ENCODE results near the gene ARGLU1.

Gene ARGLU1

DNA sequence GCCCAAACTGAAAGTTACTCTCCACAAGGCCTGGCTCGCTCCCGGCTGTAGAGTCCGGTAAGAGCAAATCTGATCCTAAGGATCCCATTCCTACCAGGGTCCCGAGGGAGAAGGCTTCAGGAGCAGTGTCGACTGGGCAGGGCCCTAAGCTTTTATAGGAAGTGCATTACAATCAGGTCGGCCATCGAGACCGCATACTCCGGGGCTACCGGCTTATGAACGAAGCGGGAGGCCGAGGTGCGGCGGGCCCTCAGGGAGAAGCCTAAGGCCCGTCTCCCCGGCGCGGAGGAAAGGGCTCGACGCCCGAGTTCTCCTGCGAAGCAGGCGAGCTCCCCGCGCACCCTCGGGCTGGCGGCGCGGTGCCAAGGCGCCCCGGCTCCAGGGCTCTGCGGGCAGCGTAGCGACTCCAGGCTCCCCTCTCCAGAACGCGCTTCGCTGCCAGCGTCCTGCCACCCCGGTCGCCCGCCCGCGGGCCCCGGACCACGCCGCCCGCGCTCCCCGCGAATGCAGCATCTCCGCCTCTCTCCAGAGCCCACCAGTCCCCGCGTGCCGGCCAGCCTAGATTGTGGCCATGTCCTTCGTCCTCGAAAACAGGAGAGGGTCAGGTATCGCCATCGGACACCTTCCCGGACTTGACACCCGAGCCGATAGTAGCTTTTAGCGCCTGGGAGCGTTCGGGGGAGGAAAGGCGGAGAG is 33.8 kb downstream of the ARGLU1 start:
- Histone ChIP-seq H4K91ac (ENCODE audit: low read depth, low read length) (peak overlapping the region; percentile 60), H4K8ac (ENCODE audit: low read depth, low read length) (no peak overlapping the region), H3K4me3 (ENCODE audit: low read depth, low read length) (peak overlapping the region; percentile 92), H3K27ac (ENCODE audit: low read depth, low read length) (peak overlapping the region; percentile 40), H3K9me3 (ENCODE audit: insufficient read depth, low read depth, low read length) (no peaks in the 10 kb centered on the region), H3K27me3 (ENCODE audit: insufficient read depth, low read length) (no peaks in the 10 kb centered on the region), H2BK12ac (ENCODE audit: low read length) (no peak overlapping the region), H3K36me3 (ENCODE audit: control insufficient read depth in 1 of 2, insufficient read depth in 2 of 2, low read length in 2 of 2) (no peaks in the 10 kb centered on the region), H2BK120ac (ENCODE audit: insufficient read depth, low read length, poor library complexity) (peak overlapping the region; percentile 21), H3K9ac (ENCODE audit: low read length) (peak overlapping the region; percentile 95), H3K4me2 (ENCODE audit: low read length) (peak overlapping the region; percentile 49), H3K18ac (ENCODE audit: low read length) (peak overlapping the region; percentile 8), H3K4me1 (ENCODE audit: control insufficient read depth in 1 of 2, insufficient read depth in 2 of 2, low read length in 2 of 2) (peaks cover 9 to 18% of the 10 kb centered on the region in 2 experiments), H3K23ac (ENCODE audit: low read length) (peak overlapping the region; percentile 37), H3K14ac (ENCODE audit: low read length) (peak overlapping the region; percentile 38), H2BK5ac (ENCODE audit: low read depth, low read length, poor library complexity) (peak overlapping the region; percentile 7), H4K12ac (ENCODE audit: low read depth, low read length) (no peak overlapping the region), H3K79me2 (ENCODE audit: control insufficient read depth, insufficient read depth, low read length, poor library complexity) (peaks cover 26% of the 10 kb centered on the region), H2AFZ (ENCODE audit: insufficient read depth, low read length, poor library complexity) (no peak overlapping the region), H2AK5ac (ENCODE audit: low read length) (no peak overlapping the region), H3K79me1 (ENCODE audit: low read length) (peaks cover 20% of the 10 kb centered on the region), H3K4ac (ENCODE audit: low read depth, low read length) (peak overlapping the region; percentile 99)
- whole genome bisulfite sequencing (ENCODE audit: extremely low coverage, insufficient coverage, insufficient read length): no CpG with 5 or more reads among the region's 66 CpGs
- peak; percentile 8 to 40 for DNase-seq

DNA sequence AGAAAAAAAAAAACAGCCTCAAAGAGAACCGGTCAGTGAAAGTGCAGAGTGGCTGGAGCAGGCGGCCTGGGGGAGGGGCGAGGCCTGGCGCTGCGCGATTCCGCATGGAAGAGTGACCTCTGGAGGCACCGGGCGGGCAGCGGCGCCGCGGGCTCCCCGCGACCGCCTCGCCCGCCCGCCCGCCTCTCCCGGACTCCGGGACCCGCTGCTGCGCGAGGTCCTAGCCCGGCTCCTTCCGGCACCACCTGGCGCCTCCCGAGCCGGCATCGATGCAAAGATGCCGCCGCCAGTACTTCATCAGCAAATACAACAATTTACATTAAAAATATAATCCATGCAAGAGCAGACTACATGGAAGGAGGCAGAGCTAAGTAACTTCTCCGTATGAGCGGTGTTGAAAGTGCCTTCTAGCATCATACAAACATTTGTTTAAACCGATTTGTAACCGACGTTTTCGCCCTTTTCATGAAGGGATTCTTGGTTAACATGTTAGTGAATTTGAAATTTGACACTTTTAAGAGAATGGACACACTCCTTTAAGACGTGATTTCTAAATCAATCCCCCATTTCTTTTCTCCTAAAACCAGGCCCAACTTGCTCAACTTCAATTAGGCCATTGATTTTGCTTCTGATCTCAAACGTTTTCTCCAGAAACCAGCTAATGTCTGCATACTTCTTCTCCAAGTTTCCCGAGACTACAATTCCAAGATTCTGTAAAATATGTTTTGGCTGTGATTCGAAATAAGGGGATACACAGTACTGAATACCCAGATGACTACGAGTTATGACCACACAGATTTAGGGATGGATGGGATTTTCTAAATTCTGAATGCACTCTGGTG is 34.6 kb downstream of the ARGLU1 start:
- H4K91ac ChIP-seq (ENCODE audit: low read depth, low read length): no peak overlapping the region
- H3K9me3 ChIP-seq (ENCODE audit: insufficient read depth, low read depth, low read length): no peaks in the 10 kb centered on the region
- WGBS (ENCODE audit: extremely low coverage, insufficient coverage, insufficient read length): no CpG with 5 or more reads among the region's 44 CpGs
- H3K9ac ChIP-seq (ENCODE audit: low read length): peak overlapping the region; percentile 95
- H2BK5ac ChIP-seq (ENCODE audit: low read depth, low read length, poor library complexity): no peak overlapping the region
- H3K79me1 ChIP-seq (ENCODE audit: low read length): peaks cover 22% of the 10 kb centered on the region
- no peak overlapping the region for H4K8ac ChIP-seq (ENCODE audit: low read depth, low read length)
- H3K27me3 ChIP-seq (ENCODE audit: insufficient read depth, low read length): no peaks in the 10 kb centered on the region
- H2BK12ac ChIP-seq (ENCODE audit: low read length): no peak overlapping the region
- no peak overlapping the region for H4K12ac ChIP-seq (ENCODE audit: low read depth, low read length)
- peaks cover 29% of the 10 kb centered on the region for H3K79me2 ChIP-seq (ENCODE audit: control insufficient read depth, insufficient read depth, low read length, poor library complexity)
- peaks cover 0 to 3% of the 10 kb centered on the region in 2 experiments for H3K36me3 ChIP-seq (ENCODE audit: control insufficient read depth in 1 of 2, insufficient read depth in 2 of 2, low read length in 2 of 2)
- H2AK5ac ChIP-seq (ENCODE audit: low read length): no peak overlapping the region
- H3K23ac ChIP-seq (ENCODE audit: low read length): no peak overlapping the region
- H3K27ac ChIP-seq (ENCODE audit: low read depth, low read length): peak overlapping the region; percentile 51
- peaks cover 11 to 20% of the 10 kb centered on the region in 2 experiments for H3K4me1 ChIP-seq (ENCODE audit: control insufficient read depth in 1 of 2, insufficient read depth in 2 of 2, low read length in 2 of 2)
- H2AFZ ChIP-seq (ENCODE audit: insufficient read depth, low read length, poor library complexity): no peak overlapping the region
- no peak overlapping the region for H3K18ac ChIP-seq (ENCODE audit: low read length)
- no peak overlapping the region for H2BK120ac ChIP-seq (ENCODE audit: insufficient read depth, low read length, poor library complexity)
- H3K14ac ChIP-seq (ENCODE audit: low read length): no peak overlapping the region
- peak; percentile 75 to 76 for DNase-seq
- peak overlapping the region; percentile 99 for H3K4ac ChIP-seq (ENCODE audit: low read depth, low read length)
- H3K4me2 ChIP-seq (ENCODE audit: low read length): peak overlapping the region; percentile 49
- peak overlapping the region; percentile 92 for H3K4me3 ChIP-seq (ENCODE audit: low read depth, low read length)

DNA sequence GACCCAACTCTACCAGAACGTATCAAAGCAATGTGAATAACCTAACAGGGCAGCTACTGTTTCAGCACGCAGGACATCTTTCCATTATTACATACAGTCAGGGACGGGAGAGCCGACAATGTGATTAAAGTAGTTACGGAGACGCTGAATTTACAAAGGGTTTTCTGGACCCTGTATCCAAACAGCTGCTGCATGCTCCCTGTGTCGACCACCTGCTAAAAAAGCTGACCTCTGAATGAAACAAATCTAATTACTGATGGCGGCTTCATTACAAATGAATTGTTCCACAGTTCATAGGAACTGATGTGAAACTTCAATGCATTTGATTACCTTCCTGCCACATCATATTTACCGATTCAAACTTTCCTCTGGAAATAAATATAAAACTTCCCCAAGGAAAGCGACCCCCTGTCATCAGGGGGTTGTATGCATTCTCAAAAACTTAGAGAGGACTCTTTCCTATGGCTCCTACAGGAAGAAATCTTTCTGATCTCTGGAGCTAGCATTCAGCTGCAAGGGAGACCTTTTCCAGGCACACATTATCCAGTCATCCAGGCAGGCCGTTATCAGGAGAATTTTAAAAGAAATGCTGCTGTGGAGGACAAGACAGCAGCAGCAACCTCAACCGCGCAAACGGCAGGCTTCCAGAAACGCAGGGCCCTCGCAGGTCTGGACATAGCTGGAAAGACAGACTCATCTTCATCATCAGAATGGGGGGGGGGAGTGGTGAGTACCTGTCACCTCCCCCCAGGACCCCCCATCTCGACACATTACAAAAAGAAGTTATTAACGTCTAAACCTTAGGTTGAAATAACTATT is 35.6 kb downstream of the ARGLU1 start:
- Histone ChIP-seq H3K79me1 (ENCODE audit: low read length) (peaks cover 22% of the 10 kb centered on the region), H2BK5ac (ENCODE audit: low read depth, low read length, poor library complexity) (peak overlapping the region; percentile 74), H2BK120ac (ENCODE audit: insufficient read depth, low read length, poor library complexity) (no peak overlapping the region), H2BK12ac (ENCODE audit: low read length) (no peak overlapping the region), H4K12ac (ENCODE audit: low read depth, low read length) (no peak overlapping the region), H3K14ac (ENCODE audit: low read length) (peak overlapping the region; percentile 57), H3K36me3 (ENCODE audit: control insufficient read depth in 1 of 2, insufficient read depth in 2 of 2, low read length in 2 of 2) (peaks cover 0 to 3% of the 10 kb centered on the region in 2 experiments), H3K27me3 (ENCODE audit: insufficient read depth, low read length) (no peaks in the 10 kb centered on the region), H3K4ac (ENCODE audit: low read depth, low read length) (peak overlapping the region; percentile 73), H3K27ac (ENCODE audit: low read depth, low read length) (peak overlapping the region; percentile 66), H4K8ac (ENCODE audit: low read depth, low read length) (peak overlapping the region; percentile 47), H3K9ac (ENCODE audit: low read length) (no peak overlapping the region), H2AK5ac (ENCODE audit: low read length) (no peak overlapping the region), H3K18ac (ENCODE audit: low read length) (peak overlapping the region; percentile 46), H3K23ac (ENCODE audit: low read length) (no peak overlapping the region), H3K9me3 (ENCODE audit: insufficient read depth, low read depth, low read length) (no peaks in the 10 kb centered on the region), H3K4me3 (ENCODE audit: low read depth, low read length) (peak overlapping the region; percentile 56), H3K4me1 (ENCODE audit: control insufficient read depth in 1 of 2, insufficient read depth in 2 of 2, low read length in 2 of 2) (peaks cover 11 to 20% of the 10 kb centered on the region in 2 experiments), H3K4me2 (ENCODE audit: low read length) (peak overlapping the region; percentile 49), H4K91ac (ENCODE audit: low read depth, low read length) (peak overlapping the region; percentile 29), H3K79me2 (ENCODE audit: control insufficient read depth, insufficient read depth, low read length, poor library complexity) (peaks cover 29% of the 10 kb centered on the region), H2AFZ (ENCODE audit: insufficient read depth, low read length, poor library complexity) (no peak overlapping the region)
- DNase-seq: no peak
- no CpG with 5 or more reads among the region's 18 CpGs for WGBS (ENCODE audit: extremely low coverage, insufficient coverage, insufficient read length)

- H3K4me2 ChIP-seq (ENCODE audit: low read length): peak overlapping the region; percentile 64
- H2BK120ac ChIP-seq (ENCODE audit: insufficient read depth, low read length, poor library complexity): no peak overlapping the region
- H4K91ac ChIP-seq (ENCODE audit: low read depth, low read length): no peak overlapping the region
- no peak overlapping the region for H3K23ac ChIP-seq (ENCODE audit: low read length)
- no peak overlapping the region for H2AFZ ChIP-seq (ENCODE audit: insufficient read depth, low read length, poor library complexity)
- no peaks in the 10 kb centered on the region for H3K9me3 ChIP-seq (ENCODE audit: insufficient read depth, low read depth, low read length)
- no peak overlapping the region for H2BK12ac ChIP-seq (ENCODE audit: low read length)
- peaks cover 19% of the 10 kb centered on the region for H3K79me1 ChIP-seq (ENCODE audit: low read length)
- WGBS (ENCODE audit: extremely low coverage, insufficient coverage, insufficient read length): no CpG with 5 or more reads among the region's 8 CpGs
- H3K9ac ChIP-seq (ENCODE audit: low read length): no peak overlapping the region
- peak overlapping the region; percentile 45 for H3K27ac ChIP-seq (ENCODE audit: low read depth, low read length)
- peak overlapping the region; percentile 26 for H3K18ac ChIP-seq (ENCODE audit: low read length)
- H3K27me3 ChIP-seq (ENCODE audit: insufficient read depth, low read length): no peaks in the 10 kb centered on the region
- no peak overlapping the region for H3K14ac ChIP-seq (ENCODE audit: low read length)
- no peak overlapping the region for H3K4me3 ChIP-seq (ENCODE audit: low read depth, low read length)
- H2AK5ac ChIP-seq (ENCODE audit: low read length): no peak overlapping the region
- peak overlapping the region; percentile 5 for H3K4ac ChIP-seq (ENCODE audit: low read depth, low read length)
- H3K79me2 ChIP-seq (ENCODE audit: control insufficient read depth, insufficient read depth, low read length, poor library complexity): peaks cover 36% of the 10 kb centered on the region
- H3K36me3 ChIP-seq (ENCODE audit: control insufficient read depth in 1 of 2, insufficient read depth in 2 of 2, low read length in 2 of 2): peaks cover 0 to 3% of the 10 kb centered on the region in 2 experiments
- no peak overlapping the region for H4K12ac ChIP-seq (ENCODE audit: low read depth, low read length)
- H4K8ac ChIP-seq (ENCODE audit: low read depth, low read length): no peak overlapping the region
- peaks cover 11 to 24% of the 10 kb centered on the region in 2 experiments for H3K4me1 ChIP-seq (ENCODE audit: control insufficient read depth in 1 of 2, insufficient read depth in 2 of 2, low read length in 2 of 2)
- DNase-seq: peak in 1 of 2 donors; percentile 45
- H2BK5ac ChIP-seq (ENCODE audit: low read depth, low read length, poor library complexity): no peak overlapping the region
These were observed 36.9 kb downstream of the ARGLU1 start for GRCh38 chr13:106530980-106531481.

All from trophoblast cell (in vitro differentiated cells and primary cell).